Esophagus muscularis mucosa (tissue), 4 donors: Measurements from ENCODE around the gene SLC9A1. TPM values are rescaled to one million over a fixed set of nuclear protein-coding genes. Genes with fewer than 3 reads are reported as not detected.

Source experiments
- DNase-seq: peaks from one replicate; pipeline ENCODE4 v3.0.0-alpha.2; 2017; ENCODE audit errors: extremely low spot score
- H3K27ac ChIP-seq, 4 donors: fragments of 200-600 bp; sonication (generic); replicated peaks in 1 of 4; 1 replicate in 3 of 4; 2 replicates in 1 of 4; pipeline ENCODE4 v1.5.1; 2016 to 2019; ENCODE audit warnings: mild to moderate bottlenecking in 1 of 4
- H3K27me3 ChIP-seq, 4 donors: fragments of 200-600 bp; sonication (generic); one replicate each; pipeline versions ENCODE4 v1.5.1 to v1.6.0; 2016 to 2019
- H3K36me3 ChIP-seq, 4 donors: fragments of 200-600 bp; sonication (generic); one replicate each; pipeline ENCODE4 v1.5.1; 2016 to 2019
- H3K4me1 ChIP-seq, 4 donors: fragments of 200-600 bp; sonication (generic); one replicate each; pipeline ENCODE4 v1.5.1; 2016 to 2019
- H3K4me3 ChIP-seq, 4 donors: fragments of 200-600 bp; sonication (generic); 1 replicate in 2 of 4; 2 replicates in 2 of 4; pipeline ENCODE4 v1.5.1; 2016 to 2019; ENCODE audit warnings: mild to moderate bottlenecking in 4 of 4, moderate library complexity in 1 of 4
- H3K9me3 ChIP-seq, 4 donors: fragments of 200-600 bp; sonication (generic); 1 replicate in 3 of 4; 2 replicates in 1 of 4; pipeline ENCODE4 v1.5.1; 2016 to 2019
- EP300 ChIP-seq: sonication (generic); formaldehyde crosslinking; IDR thresholded peaks from one replicate; pipeline ENCODE4 v1.6.1; 2017; ENCODE audit warnings: antibody characterized with exemption
- POLR2A ChIP-seq: fragments of 450-650 bp; IDR thresholded peaks from one replicate; pipeline ENCODE4 v1.6.1; 2017; ENCODE audit warnings: antibody characterized with exemption, moderate library complexity, mild to moderate bottlenecking, low read depth
- POLR2AphosphoS5 ChIP-seq, 2 donors: sonication (generic); formaldehyde crosslinking; IDR thresholded peaks; one replicate each; pipeline ENCODE4 v1.6.1; 2017; ENCODE audit warnings: antibody characterized with exemption in 2 of 2
- WGBS: methylation state at CpG from one replicate; pipeline ENCODE4 v1.1.5; 2018; 5-methylcytosine and 5-hydroxymethylcytosine counted together
- intact Hi-C: fragments of 100-400 bp; cut with DNase I; formaldehyde crosslinking; loops from one replicate; pipeline ENCODE4 v1.15.1; 2023
- total RNA-seq, 4 donors: library from RNA; depleted of rRNA; stranded (reverse); fragments of >200 nt; gene quantifications; one replicate each; pipeline versions ENCODE4 v1.1.0 to v1.2.1, GENCODE V29; 2016
- TF ChIP-seq, protein P1 (sequence below), 3 experiments: fragments of 200-600 bp in 2 of 3; fragments of 450-650 bp in 1 of 3; sonication (generic) in 2 of 3; IDR thresholded peaks; one replicate each; pipeline ENCODE4 v1.5.1; 2017 to 2019; ENCODE audit warnings: antibody characterized with exemption in 3 of 3, mild to moderate bottlenecking in 2 of 3, moderate library complexity in 1 of 3

Gene SLC9A1
- total RNA-seq, 4 donors from 2014 or later = 8.3 to 29.2 (median 11.4) TPM

DNA sequence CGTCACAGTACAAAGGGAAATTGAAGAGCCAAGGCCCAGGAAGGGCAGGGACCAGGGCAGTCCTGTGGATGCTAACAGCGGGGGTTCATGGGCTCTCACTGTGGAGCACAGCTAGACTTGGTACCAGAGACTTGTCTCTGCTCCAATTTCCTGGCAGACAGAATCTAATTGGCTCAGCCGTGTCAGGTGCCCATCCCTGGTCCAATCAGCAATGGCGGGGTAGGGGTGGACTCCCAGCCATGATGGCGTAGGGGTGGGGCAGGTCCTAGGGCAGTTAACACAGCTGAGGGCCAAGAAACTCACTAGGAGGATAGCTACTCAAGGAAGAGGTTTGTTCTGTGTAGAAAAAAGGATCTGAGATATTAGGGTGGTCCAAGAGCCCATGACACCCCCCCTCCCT, 102.4 kb downstream of the SLC9A1 start:
- no peak overlapping the region for H3K27ac ChIP-seq
- no peaks in the 10 kb centered on the region for H3K36me3 ChIP-seq
- H3K27me3 ChIP-seq = no peaks in the 10 kb centered on the region
- TF ChIP-seq EP300 = no peak
- TF ChIP-seq POLR2AphosphoS5 (IDR thresholded peaks at IDR 0.05) = no peak
- no peak for TF ChIP-seq POLR2A
- TF ChIP-seq, protein P1, sequence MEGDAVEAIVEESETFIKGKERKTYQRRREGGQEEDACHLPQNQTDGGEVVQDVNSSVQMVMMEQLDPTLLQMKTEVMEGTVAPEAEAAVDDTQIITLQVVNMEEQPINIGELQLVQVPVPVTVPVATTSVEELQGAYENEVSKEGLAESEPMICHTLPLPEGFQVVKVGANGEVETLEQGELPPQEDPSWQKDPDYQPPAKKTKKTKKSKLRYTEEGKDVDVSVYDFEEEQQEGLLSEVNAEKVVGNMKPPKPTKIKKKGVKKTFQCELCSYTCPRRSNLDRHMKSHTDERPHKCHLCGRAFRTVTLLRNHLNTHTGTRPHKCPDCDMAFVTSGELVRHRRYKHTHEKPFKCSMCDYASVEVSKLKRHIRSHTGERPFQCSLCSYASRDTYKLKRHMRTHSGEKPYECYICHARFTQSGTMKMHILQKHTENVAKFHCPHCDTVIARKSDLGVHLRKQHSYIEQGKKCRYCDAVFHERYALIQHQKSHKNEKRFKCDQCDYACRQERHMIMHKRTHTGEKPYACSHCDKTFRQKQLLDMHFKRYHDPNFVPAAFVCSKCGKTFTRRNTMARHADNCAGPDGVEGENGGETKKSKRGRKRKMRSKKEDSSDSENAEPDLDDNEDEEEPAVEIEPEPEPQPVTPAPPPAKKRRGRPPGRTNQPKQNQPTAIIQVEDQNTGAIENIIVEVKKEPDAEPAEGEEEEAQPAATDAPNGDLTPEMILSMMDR (IDR thresholded peaks at IDR 0.05) = no peak
- intact Hi-C loops = no loop called here
- peaks cover 0 to 5% (median 3%) of the 10 kb centered on the region in 4 donors for H3K4me1 ChIP-seq
- no peaks in the 10 kb centered on the region for H3K9me3 ChIP-seq
- 96% methylated on average over 5 of the region's 5 CpGs for WGBS
- H3K4me3 ChIP-seq = no peak overlapping the region
- DNase-seq = no peak

DNA sequence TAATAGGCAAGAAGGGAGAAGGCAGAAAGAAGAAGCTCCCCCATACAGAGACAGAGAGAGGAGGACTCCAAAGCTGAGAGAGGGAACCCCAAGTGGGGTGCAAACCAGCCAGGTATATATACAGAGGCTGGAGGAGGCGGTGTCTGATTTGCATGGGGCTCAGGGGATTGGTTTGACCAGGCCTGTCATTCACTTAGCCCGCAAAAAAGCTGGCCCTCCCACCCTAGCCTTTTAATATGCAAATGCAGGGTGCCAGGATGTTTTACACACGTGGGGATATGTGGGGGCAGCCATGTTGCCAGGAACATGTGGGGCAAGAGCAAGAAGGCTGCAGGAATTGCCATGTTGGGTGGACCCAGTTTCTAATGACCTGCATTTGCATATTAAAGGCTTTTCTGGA, 105.3 kb downstream of the SLC9A1 start:
- Histone ChIP-seq H3K9me3 (no peaks in the 10 kb centered on the region), H3K27me3 (no peaks in the 10 kb centered on the region), H3K27ac (no peak overlapping the region), H3K36me3 (no peaks in the 10 kb centered on the region), H3K4me1 (peaks cover 5 to 20% (median 14%) of the 10 kb centered on the region in 4 donors), H3K4me3 (no peak overlapping the region)
- no peak for DNase-seq
- TF ChIP-seq EP300 (no peak), POLR2AphosphoS5 (IDR thresholded peaks at IDR 0.05) (no peak), POLR2A (no peak)
- TF ChIP-seq, protein P1 (IDR thresholded peaks at IDR 0.05) = no peak
- 75% methylated on average over 3 of the region's 3 CpGs for WGBS
- intact Hi-C loops = loop anchor here (10.0 kb wide), 1 partner anchor 235 kb away; no protein-coding TSS in a partner anchor

DNA sequence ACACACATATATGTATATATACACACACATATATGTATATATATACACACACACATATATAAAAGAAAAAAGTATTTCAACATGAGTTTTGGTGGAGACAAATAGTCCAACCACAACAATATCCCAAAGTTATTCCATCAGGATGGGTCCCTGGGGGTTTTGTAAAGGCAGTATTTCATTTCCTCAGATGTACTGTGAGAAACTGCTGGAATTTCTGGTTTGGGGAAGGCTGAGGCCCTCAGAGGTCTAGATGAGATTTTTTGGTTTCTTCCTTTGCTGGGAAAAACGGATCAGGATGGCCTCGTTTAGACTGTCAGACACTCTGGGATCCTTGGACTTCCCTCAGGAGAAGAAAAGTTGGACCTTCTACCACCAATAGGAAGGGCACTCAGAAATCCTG, 105.8 kb downstream of the SLC9A1 start:
- Histone ChIP-seq H3K4me1 (peaks cover 5 to 24% (median 16%) of the 10 kb centered on the region in 4 donors), H3K27ac (no peak overlapping the region), H3K36me3 (no peaks in the 10 kb centered on the region), H3K9me3 (no peaks in the 10 kb centered on the region), H3K4me3 (no peak overlapping the region), H3K27me3 (no peaks in the 10 kb centered on the region)
- no peak for DNase-seq
- TF ChIP-seq, protein P1 (IDR thresholded peaks at IDR 0.05) = no peak
- TF ChIP-seq EP300 (no peak), POLR2AphosphoS5 (IDR thresholded peaks at IDR 0.05) (no peak), POLR2A (no peak)
- intact Hi-C loops = loop anchor here (10.0 kb wide), 1 partner anchor 236 kb away; no protein-coding TSS in a partner anchor
- WGBS = 83% methylated on average over 2 of the region's 2 CpGs

Other genes starting within 250 kb of the SLC9A1 start
- gene NR0B2, start 241.2 kb downstream of the SLC9A1 start, total RNA-seq = not detected
- gene NUDC, start 233.4 kb downstream of the SLC9A1 start, total RNA-seq = 10 to 100 TPM; 61.6 to 91.1 (median 81.5) TPM
- under 1 TPM in 2 of 4 donors, not detected in 2; 0.33 to 0.42 TPM for gene KDF1, start 194.7 kb downstream of the SLC9A1 start, total RNA-seq
- gene TRNP1, start 161.4 kb downstream of the SLC9A1 start, total RNA-seq = 10 to 100 TPM; 33.6 to 50.3 (median 41.5) TPM
- gene TENT5B, start 142.3 kb downstream of the SLC9A1 start, total RNA-seq = 100 to 1,000 TPM; 168 to 299 (median 239) TPM
- gene WDTC1, start 79.5 kb upstream of the SLC9A1 start, total RNA-seq = 10 to 100 TPM; 39.9 to 79.8 (median 62.0) TPM
- gene TMEM222, start 167.0 kb upstream of the SLC9A1 start, total RNA-seq = 10 to 100 TPM; 23.3 to 35.3 (median 31.8) TPM
- gene SYTL1, start 186.9 kb upstream of the SLC9A1 start, total RNA-seq = 1 to 10 TPM in 2 of 4 donors, under 1 TPM in 2; 0.29 to 3.7 (median 1.5) TPM
- gene MAP3K6, start 211.8 kb upstream of the SLC9A1 start, total RNA-seq = 10 to 100 TPM; 29.7 to 80.1 (median 55.4) TPM
- 10 to 100 TPM in 2 of 4 donors, 1 to 10 TPM in 2; 2.9 to 16.6 (median 10.5) TPM for gene FCN3, start 219.7 kb upstream of the SLC9A1 start, total RNA-seq
- gene CD164L2, start 228.2 kb upstream of the SLC9A1 start, total RNA-seq = not detected
- 1 to 10 TPM in 1 of 4 donors, under 1 TPM in 1, not detected in 2; 0.13 to 4.5 TPM for gene GPR3, start 237.5 kb upstream of the SLC9A1 start, total RNA-seq